ENCODE measurements around the gene C3orf20. TPM values are rescaled to one million over a fixed set of nuclear protein-coding genes. Genes with fewer than 3 reads are reported as not detected.

Gene C3orf20
- total RNA-seq, 1 experiment from 2014 or later: not detected

GRCh38 chr3:14640157-14640562 is 34.8 kb upstream of the C3orf20 start:
- ChIA-PET POLR2A (interaction anchor here (2.8 kb wide), 1 partner anchor 11 kb away, joined by 15 read pairs; the partner anchor contains the start of gene CCDC174), CTCF (no interaction called here)
- no peak overlapping the region for H3K4me3 Mint-ChIP-seq (ENCODE audit: unreplicated experiment)
- peaks cover 42% of the 10 kb centered on the region for H3K27me3 Mint-ChIP-seq (ENCODE audit: insufficient read depth, unreplicated experiment)
- H3K36me3 Mint-ChIP-seq (ENCODE audit: insufficient read depth, unreplicated experiment): no peaks in the 10 kb centered on the region
- no TSS peak for BruUV-seq (replicated peaks)
- peak; percentile 43 for DNase-seq (ENCODE audit: unreplicated experiment)
- intact Hi-C loops (cut with micrococcal nuclease): no loop called here
- no peak for TF ChIP-seq CTCF (IDR thresholded peaks at IDR 0.05; ENCODE audit: unreplicated experiment)
- no peak overlapping the region for H3K27ac Mint-ChIP-seq (ENCODE audit: low read depth, unreplicated experiment)
- no peaks in the 10 kb centered on the region for H3K9me3 Mint-ChIP-seq (ENCODE audit: unreplicated experiment)
- peaks cover 9% of the 10 kb centered on the region for H3K4me1 Mint-ChIP-seq (ENCODE audit: insufficient read depth, unreplicated experiment)

- CTCF ChIA-PET: no interaction called here
- no peak overlapping the region for H3K27ac Mint-ChIP-seq (ENCODE audit: low read depth, unreplicated experiment)
Measured at GRCh38 chr3:14640734-14641133, 34.2 kb upstream of the C3orf20 start.

GRCh38 chr3:14641346-14641745 is 33.6 kb upstream of the C3orf20 start:
- Mint-ChIP-seq H3K27me3 (ENCODE audit: insufficient read depth, unreplicated experiment) (peaks cover 42% of the 10 kb centered on the region), H3K4me1 (ENCODE audit: insufficient read depth, unreplicated experiment) (peaks cover 9% of the 10 kb centered on the region), H3K36me3 (ENCODE audit: insufficient read depth, unreplicated experiment) (no peaks in the 10 kb centered on the region), H3K4me3 (ENCODE audit: unreplicated experiment) (no peak overlapping the region), H3K9me3 (ENCODE audit: unreplicated experiment) (no peaks in the 10 kb centered on the region), H3K27ac (ENCODE audit: low read depth, unreplicated experiment) (no peak overlapping the region)
- BruUV-seq (replicated peaks): no TSS peak
- intact Hi-C loops (cut with micrococcal nuclease): no loop called here
- DNase-seq (ENCODE audit: unreplicated experiment): no peak
- TF ChIP-seq CTCF (IDR thresholded peaks at IDR 0.05; ENCODE audit: unreplicated experiment): no peak
- POLR2A ChIA-PET: interaction anchor here (0.7 kb wide), 1 partner anchor 306 kb away, joined by 3 read pairs; the partner anchor contains the start of gene NR2C2
- CTCF ChIA-PET: interaction anchor here (0.6 to 1.1 kb wide), 3 partner anchors 9 to 390 kb away, joined by 3 to 4 read pairs (median 3); no protein-coding TSS in a partner anchor

More at GRCh38 chr3:14640734-14641133, 34.2 kb upstream of the C3orf20 start:
- Mint-ChIP-seq H3K4me3 (ENCODE audit: unreplicated experiment) (no peak overlapping the region), H3K36me3 (ENCODE audit: insufficient read depth, unreplicated experiment) (no peaks in the 10 kb centered on the region), H3K9me3 (ENCODE audit: unreplicated experiment) (no peaks in the 10 kb centered on the region), H3K27me3 (ENCODE audit: insufficient read depth, unreplicated experiment) (peaks cover 42% of the 10 kb centered on the region), H3K4me1 (ENCODE audit: insufficient read depth, unreplicated experiment) (peaks cover 9% of the 10 kb centered on the region)
- intact Hi-C loops (cut with micrococcal nuclease): no loop called here
- POLR2A ChIA-PET: interaction anchor here (2.8 kb wide), 1 partner anchor 11 kb away, joined by 15 read pairs; the partner anchor contains the start of gene CCDC174
- no peak for DNase-seq (ENCODE audit: unreplicated experiment)
- BruUV-seq (replicated peaks): no TSS peak
- TF ChIP-seq CTCF (IDR thresholded peaks at IDR 0.05; ENCODE audit: unreplicated experiment): no peak

GRCh38 chr3:14645453-14645852 is 29.5 kb upstream of the C3orf20 start:
- peaks cover 29% of the 10 kb centered on the region for H3K27me3 Mint-ChIP-seq (ENCODE audit: insufficient read depth, unreplicated experiment)
- H3K27ac Mint-ChIP-seq (ENCODE audit: low read depth, unreplicated experiment): no peak overlapping the region
- DNase-seq (ENCODE audit: unreplicated experiment): no peak
- intact Hi-C loops (cut with micrococcal nuclease): no loop called here
- no peak for TF ChIP-seq CTCF (IDR thresholded peaks at IDR 0.05; ENCODE audit: unreplicated experiment)
- CTCF ChIA-PET: no interaction called here
- H3K36me3 Mint-ChIP-seq (ENCODE audit: insufficient read depth, unreplicated experiment): no peaks in the 10 kb centered on the region
- POLR2A ChIA-PET: no interaction called here
- H3K9me3 Mint-ChIP-seq (ENCODE audit: unreplicated experiment): no peaks in the 10 kb centered on the region
- H3K4me1 Mint-ChIP-seq (ENCODE audit: insufficient read depth, unreplicated experiment): peaks cover under 1% of the 10 kb centered on the region
- no TSS peak for BruUV-seq (replicated peaks)
- no peak overlapping the region for H3K4me3 Mint-ChIP-seq (ENCODE audit: unreplicated experiment)

Data from MCF 10A (cell line).